Keratinocyte (primary cell): Measurements from ENCODE around the gene CDCP1. TPM values are rescaled to one million over a fixed set of nuclear protein-coding genes. Genes with fewer than 3 reads are reported as not detected.

Experiments used
- DNase-seq: peaks from one replicate; pipeline ENCODE4 v3.0.0-alpha.2; 2011; ENCODE audit warnings: low read depth, missing footprints, low spot score
- FAIRE-seq: peaks from 2 replicates; lab custom pipeline; 2011; peaks lifted over from hg19 to GRCh38; lab: Jason Lieb, UNC
- H2AFZ ChIP-seq: 2 replicates; pipeline ENCODE4 v1.6.0; 2012; ENCODE audit warnings: low read length, control low read depth, inconsistent platforms; ENCODE audit not compliant: control insufficient read depth
- H3K27ac ChIP-seq: 2 replicates; pipeline ENCODE4 v1.5.1; 2011; ENCODE audit warnings: low read length; ENCODE audit not compliant: control insufficient read depth, insufficient read depth
- H3K27me3 ChIP-seq: 3 replicates; pipeline ENCODE4 v1.6.0; 2011; ENCODE audit warnings: low read length; ENCODE audit not compliant: control insufficient read depth, insufficient read depth; ENCODE audit errors: extremely low read depth
- H3K36me3 ChIP-seq, 2 experiments: 2 replicates in 1 of 2; 3 replicates in 1 of 2; pipeline ENCODE4 v1.5.1; 2011; ENCODE audit warnings: low read length in 2 of 2, mild to moderate bottlenecking in 1 of 2; ENCODE audit not compliant: control insufficient read depth in 2 of 2, insufficient read depth in 2 of 2; ENCODE audit errors: extremely low read depth in 1 of 2
- H3K4me1 ChIP-seq: 3 replicates; pipeline ENCODE4 v1.5.1; 2011; ENCODE audit warnings: low read length; ENCODE audit not compliant: control insufficient read depth, insufficient read depth; ENCODE audit errors: extremely low read depth
- H3K4me2 ChIP-seq: 3 replicates; pipeline ENCODE4 v1.6.0; 2011; ENCODE audit warnings: low read depth, low read length; ENCODE audit not compliant: control insufficient read depth, insufficient read depth; ENCODE audit errors: extremely low read depth
- H3K4me3 ChIP-seq, 3 experiments: fragments of 200-600 bp in 1 of 3; sonication (generic) in 1 of 3; 2 replicates in 2 of 3; 3 replicates in 1 of 3; pipeline ENCODE4 v1.5.1; 2011 to 2016; ENCODE audit warnings: low read length in 3 of 3, mild to moderate bottlenecking in 3 of 3, control low read depth in 2 of 3, inconsistent platforms in 1 of 3, low read depth in 1 of 3, mixed read lengths in 1 of 3, mixed run types in 1 of 3, moderate library complexity in 1 of 3; ENCODE audit not compliant: control insufficient read depth in 2 of 3, insufficient read depth in 2 of 3; ENCODE audit errors: extremely low read depth in 1 of 3
- H3K79me2 ChIP-seq: 2 replicates; pipeline ENCODE4 v1.6.0; 2012; ENCODE audit warnings: low read length; ENCODE audit not compliant: control insufficient read depth, insufficient read depth
- H3K9ac ChIP-seq: 3 replicates; pipeline ENCODE4 v1.6.0; 2011; ENCODE audit warnings: low read length; ENCODE audit not compliant: control insufficient read depth, insufficient read depth; ENCODE audit errors: extremely low read depth
- H3K9me1 ChIP-seq: 3 replicates; pipeline ENCODE4 v1.6.0; 2011; ENCODE audit warnings: low read length; ENCODE audit not compliant: control insufficient read depth, insufficient read depth; ENCODE audit errors: extremely low read depth
- H3K9me3 ChIP-seq: 2 replicates; pipeline ENCODE4 v1.5.1; 2012; ENCODE audit warnings: low read depth, low read length; ENCODE audit not compliant: control insufficient read depth
- H4K20me1 ChIP-seq: 3 replicates; pipeline ENCODE4 v1.6.0; 2011; ENCODE audit warnings: low read length; ENCODE audit not compliant: control insufficient read depth, insufficient read depth; ENCODE audit errors: extremely low read depth
- EZH2 ChIP-seq: IDR thresholded peaks from one replicate; pipeline ENCODE4 v1.6.1; 2012; ENCODE audit warnings: inconsistent platforms, mild to moderate bottlenecking, low read length, moderate library complexity
- dilution Hi-C: fragments of 300-500 bp; cut with MboI; formaldehyde crosslinking; loops from one replicate; pipeline ENCODE4 v1.7.0; 2020; ENCODE audit warnings: low sequenced_read_pairs; ENCODE audit not compliant: extremely low pct_ligation_motif_present
- polyA plus RNA-seq, 5 experiments: library from polyadenylated mRNA; depleted of rRNA in 3 of 5; stranded (reverse) in 3 of 5; stranded (forward) in 1 of 5; unstranded in 1 of 5; fragments of >200 nt; gene quantifications; 1 replicate in 1 of 5; 2 replicates in 3 of 5; 3 replicates in 1 of 5; pipeline versions ENCODE4 v1.2.1 to v1.2.3, GENCODE V29; 2011 to 2012; ENCODE audit warnings: missing spikeins in 2 of 5, low read depth in 1 of 5, low replicate concordance in 1 of 5
- TF ChIP-seq, protein P1 (sequence below), 3 experiments: IDR thresholded peaks in 1 of 3; conservative IDR thresholded peaks in 1 of 3; optimal IDR thresholded peaks in 1 of 3; 2 replicates in 2 of 3; 3 replicates in 1 of 3; pipeline versions ENCODE3 to v1.5.1; 2011; ENCODE audit warnings: low read length in 3 of 3, mild to moderate bottlenecking in 3 of 3, moderate library complexity in 2 of 3, control low read depth in 1 of 3, inconsistent platforms in 1 of 3; ENCODE audit not compliant: insufficient read depth in 2 of 3; ENCODE audit errors: extremely low read depth in 1 of 3

Gene CDCP1
- polyA plus RNA-seq, 1 donor (not counting 4 experiments of a cell fraction or from before 2014, with no cell fraction given): 85.8 TPM

DNA sequence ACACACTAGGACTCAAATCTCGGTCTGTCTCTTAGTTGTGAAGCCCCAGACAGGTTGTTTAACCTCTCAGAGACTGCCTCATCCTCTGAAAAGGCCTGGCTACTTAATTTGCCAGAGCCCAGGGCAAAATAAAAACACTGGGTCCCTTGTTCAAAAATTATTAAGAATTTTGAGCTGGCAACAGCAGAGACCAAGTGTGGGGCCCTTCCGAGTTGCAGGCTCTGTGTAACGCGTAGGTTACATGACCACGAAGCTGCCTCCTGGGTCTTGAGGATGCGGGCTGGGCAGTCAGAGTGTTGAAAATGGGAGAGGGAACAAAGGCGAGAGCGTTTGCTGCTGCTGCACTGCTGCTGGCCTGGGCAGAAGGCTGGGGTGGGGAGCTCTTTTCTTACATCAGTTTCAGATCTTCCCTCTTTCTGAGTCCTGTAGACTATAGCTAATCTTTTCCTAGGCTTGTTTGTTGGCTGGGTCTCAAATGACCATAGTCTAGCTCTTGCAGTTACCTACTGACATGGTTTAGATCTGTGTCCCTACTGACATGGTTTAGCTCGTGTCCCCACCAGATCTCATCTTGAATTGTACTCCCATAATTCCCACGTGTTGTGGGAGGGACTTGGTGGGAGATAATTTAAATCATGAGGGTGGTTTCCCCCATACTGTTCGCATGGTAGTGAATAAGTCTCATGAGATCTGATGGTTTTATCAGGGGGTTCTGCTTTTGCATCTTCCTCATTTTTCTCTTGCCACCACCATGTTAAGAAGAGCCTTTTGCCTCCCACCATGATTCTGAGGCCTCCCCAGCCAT lies 70.2 kb downstream of the CDCP1 start:
- Histone ChIP-seq H3K9ac (no peak overlapping the region), H3K27ac (no peak overlapping the region), H3K4me2 (no peak overlapping the region), H3K9me3 (no peaks in the 10 kb centered on the region), H3K27me3 (no peaks in the 10 kb centered on the region), H3K4me3 (no peak overlapping the region), H4K20me1 (no peaks in the 10 kb centered on the region), H3K36me3 (no peaks in the 10 kb centered on the region), H3K4me1 (no peaks in the 10 kb centered on the region), H3K9me1 (no peaks in the 10 kb centered on the region), H3K79me2 (no peaks in the 10 kb centered on the region), H2AFZ (no peak overlapping the region)
- TF ChIP-seq, protein P1, sequence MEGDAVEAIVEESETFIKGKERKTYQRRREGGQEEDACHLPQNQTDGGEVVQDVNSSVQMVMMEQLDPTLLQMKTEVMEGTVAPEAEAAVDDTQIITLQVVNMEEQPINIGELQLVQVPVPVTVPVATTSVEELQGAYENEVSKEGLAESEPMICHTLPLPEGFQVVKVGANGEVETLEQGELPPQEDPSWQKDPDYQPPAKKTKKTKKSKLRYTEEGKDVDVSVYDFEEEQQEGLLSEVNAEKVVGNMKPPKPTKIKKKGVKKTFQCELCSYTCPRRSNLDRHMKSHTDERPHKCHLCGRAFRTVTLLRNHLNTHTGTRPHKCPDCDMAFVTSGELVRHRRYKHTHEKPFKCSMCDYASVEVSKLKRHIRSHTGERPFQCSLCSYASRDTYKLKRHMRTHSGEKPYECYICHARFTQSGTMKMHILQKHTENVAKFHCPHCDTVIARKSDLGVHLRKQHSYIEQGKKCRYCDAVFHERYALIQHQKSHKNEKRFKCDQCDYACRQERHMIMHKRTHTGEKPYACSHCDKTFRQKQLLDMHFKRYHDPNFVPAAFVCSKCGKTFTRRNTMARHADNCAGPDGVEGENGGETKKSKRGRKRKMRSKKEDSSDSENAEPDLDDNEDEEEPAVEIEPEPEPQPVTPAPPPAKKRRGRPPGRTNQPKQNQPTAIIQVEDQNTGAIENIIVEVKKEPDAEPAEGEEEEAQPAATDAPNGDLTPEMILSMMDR (optimal IDR thresholded peaks at IDR 0.05 in 1 of 3, IDR thresholded peaks at IDR 0.05 in 1 of 3, conservative IDR thresholded peaks at IDR 0.05 in 1 of 3; ENCODE audit: extremely low read depth in 1 of 3, insufficient read depth in 2 of 3, low read length in 3 of 3): no peak
- TF ChIP-seq EZH2: no peak
- FAIRE-seq (no peak), DNase-seq (no peak)
- dilution Hi-C loops: no loop called here

DNA sequence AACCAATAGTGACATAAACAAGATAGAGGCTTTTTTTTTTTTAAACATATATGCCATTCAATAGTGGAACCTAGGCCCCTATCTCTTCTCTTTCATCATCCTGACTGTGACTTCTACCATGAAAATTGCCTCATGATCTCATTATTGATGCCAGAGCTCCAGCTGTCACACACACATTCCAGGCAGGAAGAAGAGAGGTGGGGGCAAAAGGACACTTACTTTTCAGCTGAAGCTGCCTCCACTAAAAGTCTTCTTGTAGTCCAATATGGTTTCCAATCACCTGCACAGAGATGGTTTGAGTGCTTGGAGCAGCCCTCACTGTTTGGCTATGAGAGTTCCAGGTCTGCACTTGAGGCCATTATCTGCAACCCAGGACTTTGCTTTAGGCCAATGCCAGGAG lies 75.1 kb downstream of the CDCP1 start:
- dilution Hi-C loops: no loop called here
- H3K36me3 ChIP-seq: no peaks in the 10 kb centered on the region
- DNase-seq (no peak), FAIRE-seq (no peak)
- H3K9me3 ChIP-seq: no peaks in the 10 kb centered on the region
- no peak overlapping the region for H3K4me2 ChIP-seq
- H3K9ac ChIP-seq: no peak overlapping the region
- no peaks in the 10 kb centered on the region for H3K79me2 ChIP-seq
- no peak overlapping the region for H3K4me3 ChIP-seq
- no peaks in the 10 kb centered on the region for H4K20me1 ChIP-seq
- no peaks in the 10 kb centered on the region for H3K9me1 ChIP-seq
- H3K27ac ChIP-seq: no peak overlapping the region
- no peaks in the 10 kb centered on the region for H3K27me3 ChIP-seq
- H2AFZ ChIP-seq: no peak overlapping the region
- TF ChIP-seq, protein P1 (optimal IDR thresholded peaks at IDR 0.05 in 1 of 3, IDR thresholded peaks at IDR 0.05 in 1 of 3, conservative IDR thresholded peaks at IDR 0.05 in 1 of 3; ENCODE audit: extremely low read depth in 1 of 3, insufficient read depth in 2 of 3, low read length in 3 of 3): no peak
- no peak for TF ChIP-seq EZH2
- no peaks in the 10 kb centered on the region for H3K4me1 ChIP-seq
